HEK293 (cell line): ENCODE measurements around the gene BTBD18.

ENCODE experiments used
- FEZF1 ChIP-seq: fragments of 450-650 bp; formaldehyde crosslinking; IDR thresholded peaks from 2 replicates; pipeline ENCODE4 v1.5.1; 2016; ENCODE audit warnings: missing biosample characterization, missing genetic modification characterization
- REST ChIP-seq: fragments of 450-650 bp; formaldehyde crosslinking; IDR thresholded peaks from 2 replicates; pipeline ENCODE4 v1.5.1; 2016; ENCODE audit warnings: missing biosample characterization, missing genetic modification characterization
- ZBTB21 ChIP-seq: fragments of 450-650 bp; formaldehyde crosslinking; IDR thresholded peaks from 2 replicates; pipeline ENCODE4 v1.5.1; 2017; ENCODE audit warnings: missing biosample characterization, missing genetic modification characterization
- ZNF121 ChIP-seq: fragments of 450-650 bp; formaldehyde crosslinking; IDR thresholded peaks from 2 replicates; pipeline ENCODE4 v1.5.1; 2016; ENCODE audit warnings: missing biosample characterization, missing genetic modification characterization
- ZNF138 ChIP-seq: fragments of 450-650 bp; formaldehyde crosslinking; IDR thresholded peaks from 2 replicates; pipeline ENCODE4 v1.5.1; 2016; ENCODE audit warnings: missing biosample characterization, missing genetic modification characterization, borderline replicate concordance
- ZNF416 ChIP-seq: fragments of 450-650 bp; formaldehyde crosslinking; IDR thresholded peaks from 2 replicates; pipeline ENCODE4 v1.5.1; 2016; ENCODE audit warnings: missing biosample characterization, missing genetic modification characterization
- ZNF561 ChIP-seq: fragments of 450-650 bp; IDR thresholded peaks from 2 replicates; pipeline ENCODE4 v1.5.1; 2018; ENCODE audit warnings: missing biosample characterization, missing genetic modification characterization, borderline replicate concordance
- ZNF707 ChIP-seq: fragments of 450-650 bp; formaldehyde crosslinking; IDR thresholded peaks from 2 replicates; pipeline ENCODE4 v1.5.1; 2016; ENCODE audit warnings: missing biosample characterization, missing genetic modification characterization
- ZNF830 ChIP-seq: fragments of 450-650 bp; IDR thresholded peaks from 2 replicates; pipeline ENCODE4 v1.5.0; 2018; ENCODE audit warnings: missing biosample characterization, missing genetic modification characterization, low read depth, mild to moderate bottlenecking, moderate library complexity
- ZSCAN18 ChIP-seq: fragments of 450-650 bp; formaldehyde crosslinking; IDR thresholded peaks from 2 replicates; pipeline ENCODE4 v1.5.1; 2016; ENCODE audit warnings: missing biosample characterization, missing genetic modification characterization
- TF ChIP-seq, protein P1 (sequence below): fragments of 450-650 bp; formaldehyde crosslinking; IDR thresholded peaks from 2 replicates; pipeline ENCODE4 v1.5.1; 2016; ENCODE audit warnings: missing biosample characterization, missing genetic modification characterization

GRCh38 chr11:57781529-57781943 is 29.9 kb upstream of the BTBD18 start:
- no peak for TF ChIP-seq ZNF138 (tag by site-specific recombination)
- no peak for TF ChIP-seq ZNF707 (tag by site-specific recombination)
- TF ChIP-seq FEZF1 (tag by site-specific recombination) = no peak
- no peak for TF ChIP-seq ZSCAN18 (tag by site-specific recombination)
- no peak for TF ChIP-seq REST
- TF ChIP-seq, protein P1, sequence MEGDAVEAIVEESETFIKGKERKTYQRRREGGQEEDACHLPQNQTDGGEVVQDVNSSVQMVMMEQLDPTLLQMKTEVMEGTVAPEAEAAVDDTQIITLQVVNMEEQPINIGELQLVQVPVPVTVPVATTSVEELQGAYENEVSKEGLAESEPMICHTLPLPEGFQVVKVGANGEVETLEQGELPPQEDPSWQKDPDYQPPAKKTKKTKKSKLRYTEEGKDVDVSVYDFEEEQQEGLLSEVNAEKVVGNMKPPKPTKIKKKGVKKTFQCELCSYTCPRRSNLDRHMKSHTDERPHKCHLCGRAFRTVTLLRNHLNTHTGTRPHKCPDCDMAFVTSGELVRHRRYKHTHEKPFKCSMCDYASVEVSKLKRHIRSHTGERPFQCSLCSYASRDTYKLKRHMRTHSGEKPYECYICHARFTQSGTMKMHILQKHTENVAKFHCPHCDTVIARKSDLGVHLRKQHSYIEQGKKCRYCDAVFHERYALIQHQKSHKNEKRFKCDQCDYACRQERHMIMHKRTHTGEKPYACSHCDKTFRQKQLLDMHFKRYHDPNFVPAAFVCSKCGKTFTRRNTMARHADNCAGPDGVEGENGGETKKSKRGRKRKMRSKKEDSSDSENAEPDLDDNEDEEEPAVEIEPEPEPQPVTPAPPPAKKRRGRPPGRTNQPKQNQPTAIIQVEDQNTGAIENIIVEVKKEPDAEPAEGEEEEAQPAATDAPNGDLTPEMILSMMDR (tag by site-specific recombination) = no peak
- TF ChIP-seq ZNF561 = no peak
- no peak for TF ChIP-seq ZNF830 (tag by site-specific recombination)
- TF ChIP-seq ZBTB21 = no peak
- no peak for TF ChIP-seq ZNF416 (tag by site-specific recombination)
- TF ChIP-seq ZNF121 = no peak
